Activated T-helper 1 cell treated with anti-CD3 and anti-CD28 coated beads, Interleukin-12 subunit alpha, Interleukin-12 subunit beta, Interleukin-2, Interleukin-4 antibody, amounts not matched to agents 30 ng/mL and 10 ng/mL and 1 ng/mL, durations not matched to agents 14 hours and 24 hours and 36 hours (primary cell): ENCODE results near the gene DNER. TPM values are rescaled to one million over a fixed set of nuclear protein-coding genes. Genes with fewer than 3 reads are reported as not detected.

Source experiments
- DNase-seq: peaks from one replicate; pipeline ENCODE4 v3.0.0; 2021; ENCODE audit warnings: low spot score
- H3K27ac Mint-ChIP-seq: one replicate; pipeline ENCODE4 v1.8.0; 2021; ENCODE audit warnings: mild to moderate bottlenecking, mixed read lengths
- H3K27me3 Mint-ChIP-seq: one replicate; pipeline ENCODE4 v1.8.0; 2022; ENCODE audit warnings: mild to moderate bottlenecking, moderate library complexity, mixed read lengths; ENCODE audit not compliant: insufficient read depth
- H3K36me3 Mint-ChIP-seq: one replicate; pipeline ENCODE4 v1.8.0; 2021; ENCODE audit warnings: low read depth, mixed read lengths
- H3K4me1 Mint-ChIP-seq: one replicate; pipeline ENCODE4 v1.8.0; 2021; ENCODE audit warnings: low read depth, mixed read lengths
- H3K4me3 Mint-ChIP-seq: one replicate; pipeline ENCODE4 v1.8.0; 2021; ENCODE audit warnings: mild to moderate bottlenecking, moderate library complexity, mixed read lengths
- H3K9me3 Mint-ChIP-seq: one replicate; pipeline ENCODE4 v1.8.0; 2021; ENCODE audit warnings: mixed read lengths
- intact Hi-C: fragments of 100-400 bp; cut with micrococcal nuclease; formaldehyde crosslinking; loops from one replicate; pipeline ENCODE4 v1.15.1; 2024
- total RNA-seq: library from RNA; stranded (reverse); gene quantifications from 2 replicates; pipeline ENCODE4 v1.2.3, GENCODE V29; 2022

The DNER gene
- total RNA-seq, 1 donor from 2014 or later, result not detected

DNA sequence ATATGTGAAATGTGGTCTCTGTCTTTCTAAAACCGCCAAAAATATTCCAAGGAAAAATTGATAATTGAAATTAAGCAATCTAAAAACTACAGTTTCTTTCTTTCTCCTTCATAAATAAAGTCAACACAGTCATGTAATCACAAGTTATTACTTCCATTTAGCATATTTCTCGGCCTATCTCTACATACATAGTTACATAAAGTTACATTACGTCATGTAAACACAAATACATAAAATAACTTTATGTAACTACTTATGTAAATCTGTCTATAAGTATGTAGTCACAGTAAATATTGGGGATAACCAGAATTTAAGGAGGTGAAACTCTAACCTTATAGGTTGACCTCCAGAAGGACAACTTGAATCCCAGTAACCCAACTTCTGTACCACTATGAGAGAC is 394.8 kb downstream of the DNER start:
- Mint-ChIP-seq H3K4me1 (no peaks in the 10 kb centered on the region), H3K4me3 (no peak overlapping the region), H3K36me3 (no peaks in the 10 kb centered on the region), H3K27ac (no peak overlapping the region), H3K9me3 (peaks cover 10% of the 10 kb centered on the region), H3K27me3 (peaks cover 4% of the 10 kb centered on the region)
- no peak for DNase-seq
- intact Hi-C loops, result no loop called here

DNA sequence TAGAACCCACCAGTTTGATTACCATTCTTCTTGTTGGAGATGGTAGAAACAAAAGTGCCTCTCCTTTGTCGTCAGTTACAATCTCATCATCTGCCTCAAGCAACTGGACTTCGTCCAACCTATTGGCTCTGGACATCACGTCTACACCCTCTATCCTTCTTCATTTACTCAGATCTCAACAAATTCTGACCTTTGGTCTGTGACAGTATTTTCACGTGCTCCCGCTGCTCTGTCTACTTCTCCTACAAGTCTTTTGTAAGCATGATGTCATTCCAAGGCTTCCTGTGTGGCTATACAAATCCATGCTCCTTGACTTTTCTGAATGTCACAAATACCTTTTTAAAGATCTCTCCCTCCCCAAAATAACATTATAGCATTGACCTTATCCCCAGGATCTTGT is 400.2 kb downstream of the DNER start:
- H3K4me3 Mint-ChIP-seq, result no peak overlapping the region
- peaks cover 6% of the 10 kb centered on the region for H3K9me3 Mint-ChIP-seq
- H3K27ac Mint-ChIP-seq, result no peak overlapping the region
- peaks cover 1% of the 10 kb centered on the region for H3K27me3 Mint-ChIP-seq
- H3K36me3 Mint-ChIP-seq, result no peaks in the 10 kb centered on the region
- intact Hi-C loops, result no loop called here
- DNase-seq, result no peak
- H3K4me1 Mint-ChIP-seq, result no peaks in the 10 kb centered on the region

GRCh38 chr2:229313591-229313990 is 400.8 kb downstream of the DNER start:
- Mint-ChIP-seq H3K27me3 (peaks cover 1% of the 10 kb centered on the region), H3K4me3 (no peak overlapping the region), H3K9me3 (peaks cover 6% of the 10 kb centered on the region), H3K27ac (no peak overlapping the region), H3K36me3 (no peaks in the 10 kb centered on the region), H3K4me1 (no peaks in the 10 kb centered on the region)
- DNase-seq, result no peak
- intact Hi-C loops, result no loop called here

Other genes starting within 250 kb of the DNER start
- 244 and 253 TPM in 2 replicates for gene TRIP12, start 207.5 kb upstream of the DNER start, total RNA-seq
- gene FBXO36, start 207.9 kb upstream of the DNER start, total RNA-seq, result 0.31 and 0.42 TPM in 2 replicates